GM12891 (cell line): ENCODE results near the gene SMAD4.

Experiments
- PAX5 ChIP-seq: IDR thresholded peaks from 2 replicates; pipeline ENCODE4 v1.6.1; 2011; ENCODE audit warnings: low read length, moderate library complexity, mild to moderate bottlenecking; ENCODE audit not compliant: insufficient read depth, severe bottlenecking
- POLR2A ChIP-seq: IDR thresholded peaks from 2 replicates; pipeline ENCODE4 v1.6.1; 2011; ENCODE audit warnings: low read depth, low read length, control low read depth
- POLR2AphosphoS5 ChIP-seq: IDR thresholded peaks from 2 replicates; pipeline ENCODE4 v1.6.1; 2011; ENCODE audit warnings: low read depth, low read length, control low read depth
- TAF1 ChIP-seq: IDR thresholded peaks from 2 replicates; pipeline ENCODE4 v1.6.1; 2011; ENCODE audit warnings: low read depth, low read length, control low read depth

DNA sequence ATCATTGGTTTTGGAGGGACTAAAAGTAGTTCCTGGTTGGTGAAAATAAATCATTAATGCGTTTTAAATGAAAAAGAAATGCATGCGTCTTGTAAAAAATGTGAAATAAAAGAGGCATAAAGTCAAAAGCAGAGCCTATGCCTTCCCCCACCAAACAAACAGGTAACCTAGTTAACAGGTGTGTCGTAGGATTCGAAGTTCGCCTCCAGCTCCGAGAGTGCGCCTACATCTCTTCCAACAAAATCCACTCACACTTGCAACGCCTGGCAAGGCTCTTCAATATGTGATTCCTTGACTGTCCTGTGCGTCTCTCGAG is 677 bp upstream of the SMAD4 start:
- no peak for TF ChIP-seq POLR2A
- no peak for TF ChIP-seq POLR2AphosphoS5
- no peak for TF ChIP-seq TAF1
- TF ChIP-seq PAX5: no peak
